AG09309 (cell line): ENCODE data around the gene GLB1L3.

Source experiments
- DNase-seq: peaks from one replicate; pipeline ENCODE4 v3.0.0-alpha.2; 2010; ENCODE audit warnings: low read depth
- H3K4me3 ChIP-seq: 2 replicates; pipeline ENCODE4 v1.5.1; 2011; ENCODE audit warnings: mild to moderate bottlenecking, low read depth, low read length, moderate library complexity; ENCODE audit not compliant: control insufficient read depth
- CTCF ChIP-seq: IDR thresholded peaks from 2 replicates; pipeline ENCODE4 v1.5.1; 2011; ENCODE audit warnings: mild to moderate bottlenecking, low read depth, low read length, inconsistent platforms; ENCODE audit not compliant: insufficient read depth, control insufficient read depth; ENCODE audit errors: missing control alignments

The GLB1L3 gene

GRCh38 chr11:134266440-134266839 is 9.7 kb upstream of the GLB1L3 start:
- DNase-seq = peak; percentile 33
- H3K4me3 ChIP-seq = no peak overlapping the region
- TF ChIP-seq CTCF = no peak

GRCh38 chr11:134266841-134267251 is 9.3 kb upstream of the GLB1L3 start:
- peak; percentile 93 for DNase-seq
- H3K4me3 ChIP-seq = no peak overlapping the region
- no peak for TF ChIP-seq CTCF

GRCh38 chr11:134267461-134267860 is 8.7 kb upstream of the GLB1L3 start:
- no peak for DNase-seq
- TF ChIP-seq CTCF = no peak
- H3K4me3 ChIP-seq = no peak overlapping the region

GRCh38 chr11:134267966-134268365 is 8.2 kb upstream of the GLB1L3 start:
- no peak overlapping the region for H3K4me3 ChIP-seq
- no peak for DNase-seq
- no peak for TF ChIP-seq CTCF

GRCh38 chr11:134270250-134270714 is 5.9 kb upstream of the GLB1L3 start:
- no peak for DNase-seq
- peak; percentile 33 for TF ChIP-seq CTCF
- H3K4me3 ChIP-seq = no peak overlapping the region

GRCh38 chr11:134271978-134272377 is 4.2 kb upstream of the GLB1L3 start:
- H3K4me3 ChIP-seq = no peak overlapping the region
- no peak for DNase-seq
- no peak for TF ChIP-seq CTCF

- no peak for TF ChIP-seq CTCF
- H3K4me3 ChIP-seq = no peak overlapping the region
- peak; percentile 21 for DNase-seq
Observed at GRCh38 chr11:134272381-134273316, 3.5 kb upstream of the GLB1L3 start.
